Liver (tissue), 9 donors: ENCODE measurements around the gene ENOX1. TPM values are rescaled to one million over a fixed set of nuclear protein-coding genes. Genes with fewer than 3 reads are reported as not detected.

Experiments
- DNase-seq: peaks from one replicate; pipeline ENCODE4 v3.0.0-alpha.2; 2017; ENCODE audit warnings: low spot score
- H3K27ac ChIP-seq, 2 donors: one replicate each; pipeline ENCODE4 v1.7.0; 2013; ENCODE audit warnings: inconsistent platforms in 2 of 2, low read length in 2 of 2, control low read depth in 1 of 2, low read depth in 1 of 2, mild to moderate bottlenecking in 1 of 2
- H3K27me3 ChIP-seq, 4 donors: one replicate each; pipeline versions ENCODE4 v1.6.1 to v1.7.0; 2013; ENCODE audit warnings: low read length in 3 of 4, inconsistent platforms in 1 of 4, mild to moderate bottlenecking in 1 of 4, moderate library complexity in 1 of 4; ENCODE audit not compliant: control insufficient read depth in 4 of 4, insufficient read depth in 4 of 4
- H3K36me3 ChIP-seq, 4 donors: one replicate each; pipeline versions ENCODE4 v1.6.1 to v1.7.0; 2013; ENCODE audit warnings: low read length in 3 of 4, mild to moderate bottlenecking in 3 of 4, low read depth in 1 of 4, moderate library complexity in 1 of 4; ENCODE audit not compliant: control insufficient read depth in 4 of 4, insufficient read depth in 3 of 4
- H3K4me1 ChIP-seq, 4 donors: one replicate each; pipeline versions ENCODE4 v1.6.1 to v1.7.0; 2013; ENCODE audit warnings: low read length in 3 of 4, mild to moderate bottlenecking in 3 of 4, moderate library complexity in 1 of 4; ENCODE audit not compliant: control insufficient read depth in 4 of 4, insufficient read depth in 4 of 4
- H3K4me3 ChIP-seq, 3 donors: one replicate each; pipeline versions ENCODE4 v1.6.1 to v1.7.0; 2013; ENCODE audit warnings: low read length in 3 of 3, control low read depth in 1 of 3, low read depth in 1 of 3, mild to moderate bottlenecking in 1 of 3
- H3K9ac ChIP-seq, 2 donors: one replicate each; pipeline ENCODE4 v1.7.0; 2013; ENCODE audit warnings: low read length in 2 of 2, mild to moderate bottlenecking in 2 of 2, moderate library complexity in 2 of 2, control low read depth in 1 of 2, low read depth in 1 of 2
- H3K9me3 ChIP-seq, 4 donors: one replicate each; pipeline versions ENCODE4 v1.6.1 to v1.7.0; 2013; ENCODE audit warnings: low read length in 3 of 4; ENCODE audit not compliant: control insufficient read depth in 4 of 4
- EGR1 ChIP-seq, 2 donors: IDR thresholded peaks; 2 replicates each; pipeline ENCODE4 v1.6.1; 2016 to 2018; ENCODE audit warnings: antibody characterized with exemption in 2 of 2, low read depth in 2 of 2
- FOXA1 ChIP-seq: IDR thresholded peaks from 2 replicates; pipeline ENCODE4 v1.6.1; 2016; ENCODE audit warnings: antibody characterized with exemption
- FOXA2 ChIP-seq: IDR thresholded peaks from 2 replicates; pipeline ENCODE4 v1.6.1; 2016; ENCODE audit warnings: antibody characterized with exemption
- GABPA ChIP-seq, 2 donors: IDR thresholded peaks in 1 of 2; conservative IDR thresholded peaks in 1 of 2; 2 replicates each; pipeline ENCODE4 v1.6.1; 2016; ENCODE audit warnings: antibody characterized with exemption in 2 of 2, mild to moderate bottlenecking in 1 of 2, moderate library complexity in 1 of 2
- HNF4A ChIP-seq, 2 donors: conservative IDR thresholded peaks; 2 replicates each; pipeline ENCODE4 v1.6.1; 2016; ENCODE audit warnings: antibody characterized with exemption in 2 of 2, mild to moderate bottlenecking in 2 of 2
- HNF4G ChIP-seq: IDR thresholded peaks from 2 replicates; pipeline ENCODE4 v1.6.1; 2016; ENCODE audit warnings: antibody characterized with exemption
- JUND ChIP-seq, 2 donors: IDR thresholded peaks; 2 replicates each; pipeline ENCODE4 v1.6.1; 2016; ENCODE audit warnings: antibody characterized with exemption in 2 of 2
- RAD21 ChIP-seq, 2 donors: IDR thresholded peaks; 2 replicates each; pipeline ENCODE4 v1.6.1; 2016; ENCODE audit warnings: antibody characterized with exemption in 2 of 2, mild to moderate bottlenecking in 2 of 2
- RXRA ChIP-seq, 2 donors: IDR thresholded peaks; 2 replicates each; pipeline ENCODE4 v1.6.1; 2017 to 2018; ENCODE audit warnings: antibody characterized with exemption in 2 of 2, mild to moderate bottlenecking in 1 of 2
- SP1 ChIP-seq: IDR thresholded peaks from 2 replicates; pipeline ENCODE4 v1.6.1; 2018; ENCODE audit warnings: antibody characterized with exemption, mild to moderate bottlenecking
- TAF1 ChIP-seq: conservative IDR thresholded peaks from 2 replicates; pipeline ENCODE4 v1.6.1; 2016; ENCODE audit warnings: antibody characterized with exemption, mild to moderate bottlenecking
- YY1 ChIP-seq: IDR thresholded peaks from 2 replicates; pipeline ENCODE4 v1.6.1; 2016; ENCODE audit warnings: antibody characterized with exemption, mild to moderate bottlenecking
- WGBS: extraction: QIAGEN DNeasy Blood & Tissue Kit; methylation state at CpG from one replicate; pipeline ENCODE4 v1.1.7; 2013; 5-methylcytosine and 5-hydroxymethylcytosine counted together
- polyA plus RNA-seq, 2 donors: library from polyadenylated mRNA; stranded (reverse) in 1 of 2; unstranded in 1 of 2; fragments of 200-250 nt in 1 of 2; fragments of >200 nt in 1 of 2; fragmentation: Nextera tagmentation in 1 of 2; extraction: Ambion mirVana in 1 of 2; gene quantifications; one replicate each; pipeline versions ENCODE4 v1.2.1 to v1.2.3, GENCODE V29; 2013 to 2015
- total RNA-seq, 2 donors: library from RNA; depleted of rRNA; stranded (reverse); fragments of >200 nt; gene quantifications; one replicate each; pipeline ENCODE4 v1.2.3, GENCODE V29; 2014
- TF ChIP-seq, protein P1 (sequence below): fragments of 150-350 bp; IDR thresholded peaks from 2 replicates; pipeline ENCODE4 v1.5.1; 2017; ENCODE audit warnings: improper control_type of control experiment, low read depth, low read length; ENCODE audit not compliant: missing input control
- TF ChIP-seq, protein P2 (sequence below): IDR thresholded peaks from 2 replicates; pipeline ENCODE4 v1.6.1; 2016; ENCODE audit warnings: antibody characterized with exemption
- TF ChIP-seq, protein P3 (sequence below): IDR thresholded peaks from 2 replicates; pipeline ENCODE4 v1.6.1; 2016; ENCODE audit warnings: antibody characterized with exemption, mild to moderate bottlenecking
- TF ChIP-seq, protein P4 (sequence below): IDR thresholded peaks from 2 replicates; pipeline ENCODE4 v1.6.1; 2016; ENCODE audit warnings: antibody characterized with exemption
- TF ChIP-seq, protein P5 (sequence below): IDR thresholded peaks from 2 replicates; pipeline ENCODE4 v1.6.1; 2016; ENCODE audit warnings: antibody characterized with exemption
- donor health status: healthy.
- donor health status: healthy.
- donor health status: healthy.
- donor health status: healthy.
- donor health status: healthy.

ENOX1 gene
- total and polyA plus RNA-seq, 4 donors: 0.02 to 0.33 (median 0.08) TPM; not detected in 1

GRCh38 chr13:43267916-43268315 is 518.9 kb downstream of the ENOX1 start:
- Histone ChIP-seq H3K27ac (no peak overlapping the region), H3K27me3 (no peaks in the 10 kb centered on the region), H3K36me3 (no peaks in the 10 kb centered on the region), H3K9ac (no peak overlapping the region), H3K9me3 (no peaks in the 10 kb centered on the region), H3K4me3 (no peak overlapping the region), H3K4me1 (no peaks in the 10 kb centered on the region)
- no peak for DNase-seq
- 91% methylated on average over 3 of the region's 3 CpGs for WGBS
- no peak for TF ChIP-seq YY1
- TF ChIP-seq RXRA (IDR thresholded peaks at IDR 0.05): no peak
- no peak for TF ChIP-seq SP1
- no peak for TF ChIP-seq FOXA2
- no peak for TF ChIP-seq GABPA (IDR thresholded peaks at IDR 0.05 in 1 of 2, conservative IDR thresholded peaks at IDR 0.05 in 1 of 2)
- TF ChIP-seq, protein P1, sequence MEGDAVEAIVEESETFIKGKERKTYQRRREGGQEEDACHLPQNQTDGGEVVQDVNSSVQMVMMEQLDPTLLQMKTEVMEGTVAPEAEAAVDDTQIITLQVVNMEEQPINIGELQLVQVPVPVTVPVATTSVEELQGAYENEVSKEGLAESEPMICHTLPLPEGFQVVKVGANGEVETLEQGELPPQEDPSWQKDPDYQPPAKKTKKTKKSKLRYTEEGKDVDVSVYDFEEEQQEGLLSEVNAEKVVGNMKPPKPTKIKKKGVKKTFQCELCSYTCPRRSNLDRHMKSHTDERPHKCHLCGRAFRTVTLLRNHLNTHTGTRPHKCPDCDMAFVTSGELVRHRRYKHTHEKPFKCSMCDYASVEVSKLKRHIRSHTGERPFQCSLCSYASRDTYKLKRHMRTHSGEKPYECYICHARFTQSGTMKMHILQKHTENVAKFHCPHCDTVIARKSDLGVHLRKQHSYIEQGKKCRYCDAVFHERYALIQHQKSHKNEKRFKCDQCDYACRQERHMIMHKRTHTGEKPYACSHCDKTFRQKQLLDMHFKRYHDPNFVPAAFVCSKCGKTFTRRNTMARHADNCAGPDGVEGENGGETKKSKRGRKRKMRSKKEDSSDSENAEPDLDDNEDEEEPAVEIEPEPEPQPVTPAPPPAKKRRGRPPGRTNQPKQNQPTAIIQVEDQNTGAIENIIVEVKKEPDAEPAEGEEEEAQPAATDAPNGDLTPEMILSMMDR: no peak
- no peak for TF ChIP-seq HNF4A (conservative IDR thresholded peaks at IDR 0.05)
- TF ChIP-seq, protein P2, sequence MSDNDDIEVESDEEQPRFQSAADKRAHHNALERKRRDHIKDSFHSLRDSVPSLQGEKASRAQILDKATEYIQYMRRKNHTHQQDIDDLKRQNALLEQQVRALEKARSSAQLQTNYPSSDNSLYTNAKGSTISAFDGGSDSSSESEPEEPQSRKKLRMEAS: no peak

- TF ChIP-seq GABPA (IDR thresholded peaks at IDR 0.05 in 1 of 2, conservative IDR thresholded peaks at IDR 0.05 in 1 of 2): no peak
- TF ChIP-seq RAD21 (IDR thresholded peaks at IDR 0.05): no peak
- TF ChIP-seq, protein P1: no peak
- no peak for TF ChIP-seq FOXA1
- TF ChIP-seq, protein P3, sequence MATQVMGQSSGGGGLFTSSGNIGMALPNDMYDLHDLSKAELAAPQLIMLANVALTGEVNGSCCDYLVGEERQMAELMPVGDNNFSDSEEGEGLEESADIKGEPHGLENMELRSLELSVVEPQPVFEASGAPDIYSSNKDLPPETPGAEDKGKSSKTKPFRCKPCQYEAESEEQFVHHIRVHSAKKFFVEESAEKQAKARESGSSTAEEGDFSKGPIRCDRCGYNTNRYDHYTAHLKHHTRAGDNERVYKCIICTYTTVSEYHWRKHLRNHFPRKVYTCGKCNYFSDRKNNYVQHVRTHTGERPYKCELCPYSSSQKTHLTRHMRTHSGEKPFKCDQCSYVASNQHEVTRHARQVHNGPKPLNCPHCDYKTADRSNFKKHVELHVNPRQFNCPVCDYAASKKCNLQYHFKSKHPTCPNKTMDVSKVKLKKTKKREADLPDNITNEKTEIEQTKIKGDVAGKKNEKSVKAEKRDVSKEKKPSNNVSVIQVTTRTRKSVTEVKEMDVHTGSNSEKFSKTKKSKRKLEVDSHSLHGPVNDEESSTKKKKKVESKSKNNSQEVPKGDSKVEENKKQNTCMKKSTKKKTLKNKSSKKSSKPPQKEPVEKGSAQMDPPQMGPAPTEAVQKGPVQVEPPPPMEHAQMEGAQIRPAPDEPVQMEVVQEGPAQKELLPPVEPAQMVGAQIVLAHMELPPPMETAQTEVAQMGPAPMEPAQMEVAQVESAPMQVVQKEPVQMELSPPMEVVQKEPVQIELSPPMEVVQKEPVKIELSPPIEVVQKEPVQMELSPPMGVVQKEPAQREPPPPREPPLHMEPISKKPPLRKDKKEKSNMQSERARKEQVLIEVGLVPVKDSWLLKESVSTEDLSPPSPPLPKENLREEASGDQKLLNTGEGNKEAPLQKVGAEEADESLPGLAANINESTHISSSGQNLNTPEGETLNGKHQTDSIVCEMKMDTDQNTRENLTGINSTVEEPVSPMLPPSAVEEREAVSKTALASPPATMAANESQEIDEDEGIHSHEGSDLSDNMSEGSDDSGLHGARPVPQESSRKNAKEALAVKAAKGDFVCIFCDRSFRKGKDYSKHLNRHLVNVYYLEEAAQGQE: no peak
- TF ChIP-seq YY1: no peak
- TF ChIP-seq HNF4G: no peak
- TF ChIP-seq, protein P4, sequence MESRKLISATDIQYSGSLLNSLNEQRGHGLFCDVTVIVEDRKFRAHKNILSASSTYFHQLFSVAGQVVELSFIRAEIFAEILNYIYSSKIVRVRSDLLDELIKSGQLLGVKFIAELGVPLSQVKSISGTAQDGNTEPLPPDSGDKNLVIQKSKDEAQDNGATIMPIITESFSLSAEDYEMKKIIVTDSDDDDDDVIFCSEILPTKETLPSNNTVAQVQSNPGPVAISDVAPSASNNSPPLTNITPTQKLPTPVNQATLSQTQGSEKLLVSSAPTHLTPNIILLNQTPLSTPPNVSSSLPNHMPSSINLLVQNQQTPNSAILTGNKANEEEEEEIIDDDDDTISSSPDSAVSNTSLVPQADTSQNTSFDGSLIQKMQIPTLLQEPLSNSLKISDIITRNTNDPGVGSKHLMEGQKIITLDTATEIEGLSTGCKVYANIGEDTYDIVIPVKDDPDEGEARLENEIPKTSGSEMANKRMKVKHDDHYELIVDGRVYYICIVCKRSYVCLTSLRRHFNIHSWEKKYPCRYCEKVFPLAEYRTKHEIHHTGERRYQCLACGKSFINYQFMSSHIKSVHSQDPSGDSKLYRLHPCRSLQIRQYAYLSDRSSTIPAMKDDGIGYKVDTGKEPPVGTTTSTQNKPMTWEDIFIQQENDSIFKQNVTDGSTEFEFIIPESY: no peak
- TF ChIP-seq, protein P5, sequence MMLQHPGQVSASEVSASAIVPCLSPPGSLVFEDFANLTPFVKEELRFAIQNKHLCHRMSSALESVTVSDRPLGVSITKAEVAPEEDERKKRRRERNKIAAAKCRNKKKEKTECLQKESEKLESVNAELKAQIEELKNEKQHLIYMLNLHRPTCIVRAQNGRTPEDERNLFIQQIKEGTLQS: no peak
- TF ChIP-seq, protein P2: no peak
- TF ChIP-seq TAF1: no peak
- no peak for TF ChIP-seq RXRA (IDR thresholded peaks at IDR 0.05)
- TF ChIP-seq EGR1 (IDR thresholded peaks at IDR 0.05; ENCODE audit: low read depth in 2 of 2): no peak
- no peak for TF ChIP-seq FOXA2
- no peak for TF ChIP-seq JUND (IDR thresholded peaks at IDR 0.05)
- TF ChIP-seq HNF4A (conservative IDR thresholded peaks at IDR 0.05): no peak
- no peak overlapping the region for H3K9ac ChIP-seq
- no peak for DNase-seq
- no peaks in the 10 kb centered on the region for H3K27me3 ChIP-seq
- H3K27ac ChIP-seq: no peak overlapping the region
- no peaks in the 10 kb centered on the region for H3K36me3 ChIP-seq
- no peaks in the 10 kb centered on the region for H3K4me1 ChIP-seq
- 81% methylated on average over 9 of the region's 9 CpGs for WGBS
- H3K4me3 ChIP-seq: no peak overlapping the region
- H3K9me3 ChIP-seq: no peaks in the 10 kb centered on the region
Measured at GRCh38 chr13:43266936-43267615, 519.7 kb downstream of the ENOX1 start.
